NCI-H510A treated with DMSO at 0.1 percent for 48 hours (cell line): Measurements from ENCODE around the gene RD3L.

ENCODE experiments used
- DNase-seq: peaks from one replicate; lab custom pipeline; 2025; lab: John Stamatoyannopoulos, UW

Gene RD3L

GRCh38 chr14:103894034-103894722 is 48.2 kb downstream of the RD3L start:
- no peak for DNase-seq

GRCh38 chr14:103892247-103892646 is 50.1 kb downstream of the RD3L start:
- no peak for DNase-seq

GRCh38 chr14:103891667-103892215 is 50.6 kb downstream of the RD3L start:
- DNase-seq, result no peak

GRCh38 chr14:103890821-103891666 is 51.3 kb downstream of the RD3L start:
- DNase-seq, result no peak
